ENCODE data around the gene NLRP10. TPM values are rescaled to one million over a fixed set of nuclear protein-coding genes. Genes with fewer than 3 reads are reported as not detected.

NLRP10 gene
- total RNA-seq, 4 donors from 2014 or later = not detected

DNA sequence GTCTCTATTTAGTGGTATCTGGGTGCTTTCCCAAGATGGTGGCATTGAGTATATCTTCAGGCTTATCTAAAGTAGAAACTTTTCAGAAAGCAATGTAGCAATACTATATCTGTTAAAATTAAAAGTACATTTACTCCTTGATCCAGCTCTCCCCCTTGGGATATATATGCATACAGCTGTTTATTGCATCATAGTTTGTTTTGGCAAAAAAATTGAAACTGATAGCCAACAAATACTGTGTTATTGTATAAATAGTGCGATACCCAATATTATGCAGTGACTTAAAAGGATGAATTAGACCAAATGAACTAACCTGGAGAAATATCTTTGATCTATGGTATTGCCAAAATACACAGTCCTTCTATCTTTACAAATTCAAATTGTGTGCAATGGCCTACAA lies 15.3 kb downstream of the NLRP10 start:
- Histone ChIP-seq H3K9me3 (no peaks in the 10 kb centered on the region), H3K4me1 (no peaks in the 10 kb centered on the region), H3K27ac (no peak overlapping the region), H3K4me3 (no peak overlapping the region), H3K36me3 (no peaks in the 10 kb centered on the region), H3K27me3 (no peaks in the 10 kb centered on the region)
- in situ Hi-C loops (cut with MboI; ENCODE audit: low sequenced_read_pairs in 4 of 4) (no loop called here), intact Hi-C loops (cut with DNase I; ENCODE audit: low total_unique reads) (no loop called here)
- no peak for TF ChIP-seq POLR2A (IDR thresholded peaks at IDR 0.05)
- TF ChIP-seq, protein P1, sequence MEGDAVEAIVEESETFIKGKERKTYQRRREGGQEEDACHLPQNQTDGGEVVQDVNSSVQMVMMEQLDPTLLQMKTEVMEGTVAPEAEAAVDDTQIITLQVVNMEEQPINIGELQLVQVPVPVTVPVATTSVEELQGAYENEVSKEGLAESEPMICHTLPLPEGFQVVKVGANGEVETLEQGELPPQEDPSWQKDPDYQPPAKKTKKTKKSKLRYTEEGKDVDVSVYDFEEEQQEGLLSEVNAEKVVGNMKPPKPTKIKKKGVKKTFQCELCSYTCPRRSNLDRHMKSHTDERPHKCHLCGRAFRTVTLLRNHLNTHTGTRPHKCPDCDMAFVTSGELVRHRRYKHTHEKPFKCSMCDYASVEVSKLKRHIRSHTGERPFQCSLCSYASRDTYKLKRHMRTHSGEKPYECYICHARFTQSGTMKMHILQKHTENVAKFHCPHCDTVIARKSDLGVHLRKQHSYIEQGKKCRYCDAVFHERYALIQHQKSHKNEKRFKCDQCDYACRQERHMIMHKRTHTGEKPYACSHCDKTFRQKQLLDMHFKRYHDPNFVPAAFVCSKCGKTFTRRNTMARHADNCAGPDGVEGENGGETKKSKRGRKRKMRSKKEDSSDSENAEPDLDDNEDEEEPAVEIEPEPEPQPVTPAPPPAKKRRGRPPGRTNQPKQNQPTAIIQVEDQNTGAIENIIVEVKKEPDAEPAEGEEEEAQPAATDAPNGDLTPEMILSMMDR (IDR thresholded peaks at IDR 0.05 in 4 of 5, conservative IDR thresholded peaks at IDR 0.05 in 1 of 5) = no peak
- DNase-seq (no peak), ATAC-seq (no peak)

DNA sequence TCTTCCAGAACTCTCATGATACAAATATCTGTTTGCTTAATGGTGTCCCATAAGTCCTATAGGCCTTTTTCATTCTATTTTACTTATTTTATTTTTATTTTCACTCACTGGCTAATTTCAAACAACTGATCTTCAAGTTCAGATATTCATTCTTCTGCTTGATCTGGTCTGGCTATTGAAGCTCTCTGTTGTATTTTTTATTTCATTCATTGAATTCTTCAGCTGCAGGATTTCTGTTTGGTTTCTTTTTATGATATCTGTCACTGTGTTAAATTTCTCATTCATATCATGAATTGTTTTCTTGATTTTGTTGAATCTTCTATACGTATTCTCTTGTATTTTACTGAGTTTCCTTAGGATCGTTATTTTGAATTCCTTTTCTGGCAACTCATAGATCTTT lies 21.1 kb downstream of the NLRP10 start:
- in situ Hi-C loops (cut with MboI; ENCODE audit: low sequenced_read_pairs in 4 of 4) (no loop called here), intact Hi-C loops (cut with DNase I; ENCODE audit: low total_unique reads) (no loop called here)
- TF ChIP-seq, protein P1 (IDR thresholded peaks at IDR 0.05 in 4 of 5, conservative IDR thresholded peaks at IDR 0.05 in 1 of 5) = no peak
- TF ChIP-seq POLR2A (IDR thresholded peaks at IDR 0.05) = no peak
- H3K27me3 ChIP-seq = no peaks in the 10 kb centered on the region
- no peak for ATAC-seq
- DNase-seq = no peak
- no peak overlapping the region for H3K4me3 ChIP-seq
- no peaks in the 10 kb centered on the region for H3K4me1 ChIP-seq
- no peak overlapping the region for H3K27ac ChIP-seq
- H3K36me3 ChIP-seq = no peaks in the 10 kb centered on the region
- no peaks in the 10 kb centered on the region for H3K9me3 ChIP-seq

DNA sequence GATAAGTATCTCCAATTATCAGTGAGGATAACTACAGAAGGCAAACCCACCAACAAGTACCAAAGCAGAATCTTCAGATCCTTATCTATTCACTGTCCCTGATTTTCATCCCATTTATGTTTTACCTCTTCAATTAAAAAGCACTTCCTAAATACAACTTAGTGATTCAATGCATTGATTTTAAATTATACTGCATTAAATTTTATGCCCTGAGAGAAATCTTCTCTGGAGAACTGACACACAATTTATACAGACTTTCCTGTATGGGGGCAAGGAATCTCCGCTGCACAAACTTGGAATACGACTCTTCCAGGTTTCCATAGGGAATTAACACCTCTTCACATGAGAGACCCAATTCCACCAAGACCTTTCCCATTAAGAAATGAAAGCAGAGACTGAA lies 23.6 kb downstream of the NLRP10 start, which contains the start of gene OR10A3:
OR10A3 (minus strand) TSS at position 101 of the 400 bp plus-strand sequence. CDS start 2,188 bp downstream, outside the sequence.
- Histone ChIP-seq H3K27ac (no peak within 1 kb of the TSS), H3K4me3 (no peak within 1 kb of the TSS), H3K27me3 (no peaks in the 10 kb centered on the region), H3K9me3 (no peaks in the 10 kb centered on the region), H3K4me1 (no peaks in the 10 kb centered on the region), H3K36me3 (no peaks in the 10 kb centered on the region)
- TF ChIP-seq, protein P1 (IDR thresholded peaks at IDR 0.05 in 4 of 5, conservative IDR thresholded peaks at IDR 0.05 in 1 of 5) = no peak
- no peak for TF ChIP-seq POLR2A (IDR thresholded peaks at IDR 0.05)
- DNase-seq = no peak
- ATAC-seq = no peak
- intact Hi-C loops (cut with DNase I; ENCODE audit: low total_unique reads) (no loop called here), in situ Hi-C loops (cut with MboI; ENCODE audit: low sequenced_read_pairs in 4 of 4) (no loop called here)

DNA sequence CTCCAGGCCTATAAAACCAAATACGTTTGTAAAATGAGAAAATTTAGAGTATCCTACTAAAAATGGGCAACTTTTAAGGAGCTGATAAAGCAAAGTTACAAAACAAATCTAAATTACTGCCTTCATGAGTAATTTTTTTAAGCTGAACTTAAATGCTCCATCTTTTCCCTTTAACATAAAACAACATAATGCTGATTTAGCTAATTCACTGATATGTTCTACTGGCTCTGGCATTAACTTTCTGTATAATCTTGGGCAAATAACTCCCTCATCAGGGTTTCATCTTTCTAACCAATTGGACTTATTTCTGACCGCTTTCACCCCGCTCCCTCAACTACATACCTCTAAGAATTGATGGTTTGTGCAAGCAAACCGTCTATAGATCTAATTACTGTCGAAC lies 24.1 kb downstream of the NLRP10 start:
- Histone ChIP-seq H3K4me1 (no peaks in the 10 kb centered on the region), H3K27me3 (no peaks in the 10 kb centered on the region), H3K4me3 (no peak overlapping the region), H3K27ac (no peak overlapping the region), H3K36me3 (no peaks in the 10 kb centered on the region), H3K9me3 (no peaks in the 10 kb centered on the region)
- DNase-seq (no peak), ATAC-seq (no peak)
- intact Hi-C loops (cut with DNase I; ENCODE audit: low total_unique reads) (no loop called here), in situ Hi-C loops (cut with MboI; ENCODE audit: low sequenced_read_pairs in 4 of 4) (no loop called here)
- TF ChIP-seq, protein P1 (IDR thresholded peaks at IDR 0.05 in 4 of 5, conservative IDR thresholded peaks at IDR 0.05 in 1 of 5) = no peak
- TF ChIP-seq POLR2A (IDR thresholded peaks at IDR 0.05) = no peak

DNA sequence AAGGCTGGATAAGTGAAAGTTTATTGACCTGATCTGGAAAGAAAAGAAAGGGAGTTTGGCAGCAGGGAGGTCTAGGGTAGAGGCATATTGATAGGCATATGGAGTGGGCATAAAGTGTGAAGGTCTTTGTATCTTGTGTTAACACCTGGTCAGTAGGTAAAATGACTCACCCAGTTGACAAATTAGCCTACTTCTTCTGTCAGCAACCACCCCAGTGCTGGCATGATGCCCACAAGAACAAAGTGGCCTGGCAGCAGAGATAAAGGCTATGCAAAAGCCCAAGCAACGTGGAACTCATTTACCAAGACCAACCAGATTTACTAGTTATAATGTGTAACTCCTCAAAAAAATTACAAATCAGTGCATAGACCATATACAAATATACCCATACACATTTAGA lies 28.6 kb downstream of the NLRP10 start:
- Histone ChIP-seq H3K36me3 (no peaks in the 10 kb centered on the region), H3K27me3 (no peaks in the 10 kb centered on the region), H3K4me1 (no peaks in the 10 kb centered on the region), H3K27ac (no peak overlapping the region), H3K4me3 (no peak overlapping the region), H3K9me3 (no peaks in the 10 kb centered on the region)
- DNase-seq (no peak), ATAC-seq (no peak)
- in situ Hi-C loops (cut with MboI; ENCODE audit: low sequenced_read_pairs in 4 of 4) = no loop called here
- TF ChIP-seq POLR2A (IDR thresholded peaks at IDR 0.05) = no peak
- intact Hi-C loops (cut with DNase I; ENCODE audit: low total_unique reads) = no loop called here
